T-helper 1 cell treated with Interleukin-12 subunit alpha and Interleukin-12 subunit beta and Interleukin-4 antibody, amounts not matched to agents 30 μg/mL and 1 μg/mL, for 36 hours (primary cell): ENCODE results near the gene SLC35F5.
A peak's percentile ranks its signal among the peaks of the same experiment; 100 is the strongest.

Source experiments
- H3K27ac Mint-ChIP-seq: one replicate; pipeline ENCODE4 v1.8.0; 2021; ENCODE audit warnings: mild to moderate bottlenecking, mixed read lengths
- H3K27me3 Mint-ChIP-seq: one replicate; pipeline ENCODE4 v1.8.0; 2021; ENCODE audit warnings: low read depth, mixed read lengths
- H3K36me3 Mint-ChIP-seq: one replicate; pipeline ENCODE4 v1.8.0; 2021; ENCODE audit warnings: low read depth, mixed read lengths
- H3K4me1 Mint-ChIP-seq: one replicate; pipeline ENCODE4 v1.8.0; 2021; ENCODE audit warnings: low read depth, mixed read lengths
- H3K4me3 Mint-ChIP-seq: one replicate; pipeline ENCODE4 v1.8.0; 2021; ENCODE audit warnings: mild to moderate bottlenecking, moderate library complexity, mixed read lengths
- H3K9me3 Mint-ChIP-seq: one replicate; pipeline ENCODE4 v1.8.0; 2021; ENCODE audit warnings: mixed read lengths

The SLC35F5 gene

GRCh38 chr2:113767811-113768460, 11.5 kb upstream of the SLC35F5 start:
- Mint-ChIP-seq H3K36me3 (no peaks in the 10 kb centered on the region), H3K9me3 (peaks cover 3% of the 10 kb centered on the region), H3K4me3 (no peak overlapping the region), H3K27me3 (no peaks in the 10 kb centered on the region), H3K27ac (no peak overlapping the region), H3K4me1 (no peaks in the 10 kb centered on the region)

- H3K36me3 Mint-ChIP-seq, result no peaks in the 10 kb centered on the region
- H3K4me1 Mint-ChIP-seq, result no peaks in the 10 kb centered on the region
- H3K27ac Mint-ChIP-seq, result no peak overlapping the region
- no peak overlapping the region for H3K4me3 Mint-ChIP-seq
- no peaks in the 10 kb centered on the region for H3K27me3 Mint-ChIP-seq
- peaks cover 3% of the 10 kb centered on the region for H3K9me3 Mint-ChIP-seq
Measured at GRCh38 chr2:113765276-113765675, 8.8 kb upstream of the SLC35F5 start.

GRCh38 chr2:113762377-113763118, 6.1 kb upstream of the SLC35F5 start:
- H3K36me3 Mint-ChIP-seq, result no peaks in the 10 kb centered on the region
- H3K4me1 Mint-ChIP-seq, result no peaks in the 10 kb centered on the region
- peaks cover 3% of the 10 kb centered on the region for H3K9me3 Mint-ChIP-seq
- no peak overlapping the region for H3K4me3 Mint-ChIP-seq
- no peaks in the 10 kb centered on the region for H3K27me3 Mint-ChIP-seq
- H3K27ac Mint-ChIP-seq, result no peak overlapping the region

GRCh38 chr2:113760400-113760799, 4.0 kb upstream of the SLC35F5 start:
- Mint-ChIP-seq H3K27ac (no peak overlapping the region), H3K9me3 (peaks cover 3% of the 10 kb centered on the region), H3K36me3 (no peaks in the 10 kb centered on the region), H3K4me1 (peaks cover 5% of the 10 kb centered on the region), H3K4me3 (no peak overlapping the region), H3K27me3 (no peaks in the 10 kb centered on the region)

GRCh38 chr2:113757138-113757657, 756 bp upstream of the SLC35F5 start:
- peak overlapping the region; percentile 98 for H3K27ac Mint-ChIP-seq
- peaks cover 5% of the 10 kb centered on the region for H3K36me3 Mint-ChIP-seq
- H3K4me1 Mint-ChIP-seq, result peaks cover 14% of the 10 kb centered on the region
- H3K27me3 Mint-ChIP-seq, result no peaks in the 10 kb centered on the region
- H3K9me3 Mint-ChIP-seq, result no peaks in the 10 kb centered on the region
- peak overlapping the region; percentile 94 for H3K4me3 Mint-ChIP-seq

GRCh38 chr2:113755835-113756354, 547 bp downstream of the SLC35F5 start:
- Mint-ChIP-seq H3K4me1 (peaks cover 14% of the 10 kb centered on the region), H3K27ac (peak overlapping the region; percentile 91), H3K4me3 (peak overlapping the region; percentile 94), H3K9me3 (no peaks in the 10 kb centered on the region), H3K27me3 (no peaks in the 10 kb centered on the region), H3K36me3 (peaks cover 7% of the 10 kb centered on the region)

- H3K4me1 Mint-ChIP-seq, result peaks cover 17% of the 10 kb centered on the region
- peaks cover 12% of the 10 kb centered on the region for H3K36me3 Mint-ChIP-seq
- H3K4me3 Mint-ChIP-seq, result peak overlapping the region; percentile 94
- peak overlapping the region; percentile 5 for H3K27ac Mint-ChIP-seq
- H3K27me3 Mint-ChIP-seq, result no peaks in the 10 kb centered on the region
- no peaks in the 10 kb centered on the region for H3K9me3 Mint-ChIP-seq
Measured at GRCh38 chr2:113755035-113755834, 1.2 kb downstream of the SLC35F5 start.

GRCh38 chr2:113754160-113754559, 2.3 kb downstream of the SLC35F5 start:
- no peaks in the 10 kb centered on the region for H3K27me3 Mint-ChIP-seq
- H3K36me3 Mint-ChIP-seq, result peaks cover 14% of the 10 kb centered on the region
- H3K9me3 Mint-ChIP-seq, result no peaks in the 10 kb centered on the region
- H3K4me1 Mint-ChIP-seq, result peaks cover 19% of the 10 kb centered on the region
- H3K4me3 Mint-ChIP-seq, result no peak overlapping the region
- no peak overlapping the region for H3K27ac Mint-ChIP-seq

GRCh38 chr2:113750385-113750784, 6.1 kb downstream of the SLC35F5 start:
- Mint-ChIP-seq H3K4me3 (no peak overlapping the region), H3K4me1 (peaks cover 13% of the 10 kb centered on the region), H3K36me3 (peaks cover 21% of the 10 kb centered on the region), H3K27ac (no peak overlapping the region), H3K27me3 (no peaks in the 10 kb centered on the region), H3K9me3 (no peaks in the 10 kb centered on the region)

- peaks cover 29% of the 10 kb centered on the region for H3K36me3 Mint-ChIP-seq
- H3K4me3 Mint-ChIP-seq, result no peak overlapping the region
- H3K27me3 Mint-ChIP-seq, result no peaks in the 10 kb centered on the region
- H3K9me3 Mint-ChIP-seq, result no peaks in the 10 kb centered on the region
- no peak overlapping the region for H3K27ac Mint-ChIP-seq
- H3K4me1 Mint-ChIP-seq, result no peaks in the 10 kb centered on the region
Measured at GRCh38 chr2:113741091-113741490, 15.4 kb downstream of the SLC35F5 start.

GRCh38 chr2:113739849-113740248, 16.6 kb downstream of the SLC35F5 start:
- Mint-ChIP-seq H3K36me3 (peaks cover 24% of the 10 kb centered on the region), H3K4me1 (no peaks in the 10 kb centered on the region), H3K4me3 (no peak overlapping the region), H3K9me3 (no peaks in the 10 kb centered on the region), H3K27ac (no peak overlapping the region), H3K27me3 (no peaks in the 10 kb centered on the region)

- Mint-ChIP-seq H3K36me3 (peaks cover 10% of the 10 kb centered on the region), H3K27ac (no peak overlapping the region), H3K27me3 (no peaks in the 10 kb centered on the region), H3K4me1 (peaks cover 10% of the 10 kb centered on the region), H3K4me3 (no peak overlapping the region), H3K9me3 (no peaks in the 10 kb centered on the region)
Measured at GRCh38 chr2:113734185-113734584, 22.3 kb downstream of the SLC35F5 start.

- Mint-ChIP-seq H3K4me1 (no peaks in the 10 kb centered on the region), H3K36me3 (peaks cover 16% of the 10 kb centered on the region), H3K9me3 (no peaks in the 10 kb centered on the region), H3K4me3 (no peak overlapping the region), H3K27ac (no peak overlapping the region), H3K27me3 (no peaks in the 10 kb centered on the region)
Measured at GRCh38 chr2:113724010-113724409, 32.4 kb downstream of the SLC35F5 start.

- Mint-ChIP-seq H3K4me3 (no peak overlapping the region), H3K4me1 (no peaks in the 10 kb centered on the region), H3K27me3 (no peaks in the 10 kb centered on the region), H3K36me3 (peaks cover 18% of the 10 kb centered on the region), H3K27ac (no peak overlapping the region), H3K9me3 (no peaks in the 10 kb centered on the region)
Measured at GRCh38 chr2:113723411-113723810, 33.0 kb downstream of the SLC35F5 start.
